ENCODE results near the gene TMEM52.

Gene TMEM52

DNA sequence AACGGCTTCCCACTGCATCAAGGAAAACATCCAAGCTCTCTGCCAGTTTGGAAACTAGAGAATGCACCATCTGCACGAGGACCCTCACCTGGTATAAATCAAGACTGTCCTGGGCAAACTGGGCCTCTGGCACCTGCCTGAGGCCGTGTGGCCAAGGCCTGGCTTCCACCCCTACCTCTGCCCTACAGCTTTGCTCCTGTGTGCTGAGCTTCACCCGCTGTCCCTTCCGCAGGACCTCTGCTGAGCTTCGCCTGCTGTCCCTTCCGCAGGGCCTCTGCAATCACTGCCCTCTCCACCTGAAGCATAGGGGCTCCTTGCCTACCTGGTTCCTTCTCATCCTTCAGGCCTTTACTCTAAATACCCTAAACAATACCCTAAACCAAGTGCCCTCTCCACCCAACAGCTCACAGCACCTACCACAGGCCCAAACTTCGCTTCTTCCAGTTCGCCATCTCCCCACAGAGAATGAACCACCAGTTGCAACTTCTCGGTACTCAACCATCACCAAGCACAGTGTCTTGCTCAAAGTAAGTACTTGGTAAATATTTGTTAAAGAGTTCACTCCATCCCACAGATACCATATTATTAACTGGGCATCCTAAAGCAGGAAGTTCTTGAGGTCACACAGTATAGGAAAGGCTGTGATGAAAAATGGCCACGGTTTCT is 46.6 kb downstream of the TMEM52 start:
- no peak for DNase-seq (ENCODE audit: low spot score)

DNA sequence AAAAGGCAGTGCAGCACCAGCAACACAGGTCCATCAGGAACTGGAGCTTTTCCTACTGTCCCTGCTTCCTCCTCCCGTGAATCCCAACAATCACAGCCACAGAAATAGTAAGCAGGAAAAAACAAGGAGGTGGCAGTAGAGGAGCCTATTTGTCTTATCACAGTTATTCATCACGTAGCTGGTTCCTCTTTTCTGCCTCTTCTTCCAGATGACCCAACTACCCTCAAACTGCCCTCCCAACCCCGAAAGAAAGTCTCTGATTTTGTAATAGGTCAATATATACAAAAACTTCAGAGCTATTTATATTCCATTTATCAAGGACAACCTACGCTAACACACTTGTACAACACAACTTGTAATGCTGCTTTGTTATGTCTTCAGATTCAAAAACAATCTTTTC is 49.6 kb downstream of the TMEM52 start:
- no peak for DNase-seq (ENCODE audit: low spot score)

All from iPS-NIHi11 (cell line).